Trophoblast cell (in vitro differentiated cells and primary cell): Measurements from ENCODE around the gene DNAJB8.

ENCODE experiments used
- DNase-seq, 2 donors: peaks; one replicate each; pipeline ENCODE4 v3.0.0-alpha.2; 2016
- H2AFZ ChIP-seq: 2 replicates; pipeline ENCODE4 v1.6.1; 2013; ENCODE audit warnings: low read length, moderate library complexity, mild to moderate bottlenecking; ENCODE audit not compliant: insufficient read depth, poor library complexity
- H2AK5ac ChIP-seq: 2 replicates; pipeline ENCODE4 v1.6.1; 2013; ENCODE audit warnings: mild to moderate bottlenecking, low read length
- H2BK120ac ChIP-seq: 2 replicates; pipeline ENCODE4 v1.6.1; 2013; ENCODE audit warnings: low read length, mild to moderate bottlenecking, moderate library complexity; ENCODE audit not compliant: insufficient read depth, poor library complexity
- H2BK12ac ChIP-seq: 2 replicates; pipeline ENCODE4 v1.6.1; 2013; ENCODE audit warnings: mild to moderate bottlenecking, low read length, moderate library complexity
- H2BK5ac ChIP-seq: 2 replicates; pipeline ENCODE4 v1.6.1; 2013; ENCODE audit warnings: low read length, low read depth, moderate library complexity, mild to moderate bottlenecking; ENCODE audit not compliant: poor library complexity
- H3K14ac ChIP-seq: 2 replicates; pipeline ENCODE4 v1.6.1; 2013; ENCODE audit warnings: mild to moderate bottlenecking, low read length
- H3K18ac ChIP-seq: 2 replicates; pipeline ENCODE4 v1.6.1; 2013; ENCODE audit warnings: mild to moderate bottlenecking, low read length
- H3K23ac ChIP-seq: 2 replicates; pipeline ENCODE4 v1.6.1; 2013; ENCODE audit warnings: low read length
- H3K27ac ChIP-seq: 2 replicates; pipeline ENCODE4 v1.5.1; 2013; ENCODE audit warnings: low read depth, mild to moderate bottlenecking, inconsistent platforms, low read length, moderate library complexity
- H3K27me3 ChIP-seq: 2 replicates; pipeline ENCODE4 v1.6.1; 2013; ENCODE audit warnings: inconsistent platforms, mild to moderate bottlenecking, low read length, moderate library complexity; ENCODE audit not compliant: insufficient read depth
- H3K36me3 ChIP-seq, 2 experiments: 1 replicate in 1 of 2; 2 replicates in 1 of 2; pipeline ENCODE4 v1.6.1; 2013; ENCODE audit warnings: low read length in 2 of 2, mild to moderate bottlenecking in 2 of 2, moderate library complexity in 1 of 2; ENCODE audit not compliant: insufficient read depth in 2 of 2, control insufficient read depth in 1 of 2
- H3K4ac ChIP-seq: 2 replicates; pipeline ENCODE4 v1.6.1; 2013; ENCODE audit warnings: low read depth, mild to moderate bottlenecking, low read length, moderate library complexity
- H3K4me1 ChIP-seq, 2 experiments: 1 replicate in 1 of 2; 2 replicates in 1 of 2; pipeline ENCODE4 v1.6.1; 2013; ENCODE audit warnings: low read length in 2 of 2, mild to moderate bottlenecking in 2 of 2, moderate library complexity in 1 of 2; ENCODE audit not compliant: insufficient read depth in 2 of 2, control insufficient read depth in 1 of 2
- H3K4me2 ChIP-seq: 2 replicates; pipeline ENCODE4 v1.6.1; 2013; ENCODE audit warnings: inconsistent platforms, mild to moderate bottlenecking, low read length, moderate library complexity
- H3K4me3 ChIP-seq: 2 replicates; pipeline ENCODE4 v1.5.1; 2013; ENCODE audit warnings: mild to moderate bottlenecking, low read depth, low read length, inconsistent platforms
- H3K79me1 ChIP-seq: one replicate; pipeline ENCODE4 v1.6.1; 2013; ENCODE audit warnings: low read length
- H3K79me2 ChIP-seq: 2 replicates; pipeline ENCODE4 v1.6.1; 2013; ENCODE audit warnings: low read length, mild to moderate bottlenecking; ENCODE audit not compliant: control insufficient read depth, insufficient read depth, poor library complexity
- H3K9ac ChIP-seq: 2 replicates; pipeline ENCODE4 v1.6.1; 2013; ENCODE audit warnings: mild to moderate bottlenecking, low read length
- H3K9me3 ChIP-seq: 2 replicates; pipeline ENCODE4 v1.6.1; 2013; ENCODE audit warnings: low read depth, mild to moderate bottlenecking, control low read depth, inconsistent platforms, low read length; ENCODE audit not compliant: insufficient read depth
- H4K12ac ChIP-seq: 2 replicates; pipeline ENCODE4 v1.6.1; 2013; ENCODE audit warnings: low read depth, mild to moderate bottlenecking, low read length, moderate library complexity
- H4K8ac ChIP-seq: 2 replicates; pipeline ENCODE4 v1.6.1; 2013; ENCODE audit warnings: low read depth, mild to moderate bottlenecking, low read length, moderate library complexity
- H4K91ac ChIP-seq: one replicate; pipeline ENCODE4 v1.6.1; 2013; ENCODE audit warnings: low read depth, mild to moderate bottlenecking, low read length, moderate library complexity
- WGBS: extraction: QIAGEN DNeasy Blood & Tissue Kit; methylation state at CpG from one replicate; pipeline ENCODE4 v1.1.7; 2013; ENCODE audit warnings: missing lambda C conversion rate; ENCODE audit not compliant: insufficient read length, insufficient coverage; ENCODE audit errors: extremely low coverage; 5-methylcytosine and 5-hydroxymethylcytosine counted together

The DNAJB8 gene

DNA sequence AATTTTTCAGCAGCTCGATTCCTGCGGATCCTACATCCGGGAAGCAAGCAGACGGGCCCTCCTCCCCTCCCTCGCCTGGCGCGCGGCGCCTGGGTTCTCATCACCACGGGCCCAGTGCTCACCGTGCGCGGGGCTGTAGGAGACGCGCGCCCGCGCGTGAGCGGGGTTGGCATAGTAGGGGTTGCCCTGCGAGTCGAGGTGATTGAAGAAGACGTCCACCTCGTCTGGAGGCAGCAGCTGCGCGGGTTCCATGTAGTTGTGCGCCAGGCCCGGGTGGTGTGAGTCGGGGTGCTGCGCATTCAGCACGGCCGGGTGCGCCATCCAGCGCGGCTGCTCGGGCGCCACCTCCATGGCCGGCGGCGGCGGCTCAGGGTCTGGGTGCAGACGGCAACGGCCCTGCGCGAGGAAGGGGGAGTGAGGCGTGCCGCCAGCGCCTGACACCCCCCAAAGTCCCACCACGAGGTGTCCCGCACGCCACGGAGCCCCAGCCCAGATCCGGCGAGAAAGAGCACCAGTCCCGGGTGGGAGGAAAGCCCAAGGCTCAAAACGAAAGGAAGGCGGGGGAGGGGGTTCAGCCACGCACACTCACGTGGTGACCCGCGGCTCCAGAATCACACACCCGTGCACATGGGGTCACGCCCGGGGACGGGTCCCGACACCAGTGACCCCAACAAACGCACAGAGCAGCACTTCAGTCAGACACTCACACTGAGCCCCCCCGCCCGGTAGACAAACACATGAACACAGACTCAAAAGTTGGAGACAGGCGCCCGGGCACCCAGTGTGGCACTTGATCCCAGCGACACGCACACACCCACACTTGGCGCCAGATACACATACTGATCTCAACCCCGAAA lies 20.2 kb upstream of the DNAJB8 start:
- DNase-seq: peak in 1 of 2 donors; percentile 58
- peak overlapping the region; percentile 0 for H4K8ac ChIP-seq
- peaks cover 39 to 48% of the 10 kb centered on the region in 2 experiments for H3K36me3 ChIP-seq
- H3K14ac ChIP-seq: peak overlapping the region; percentile 82
- no CpG with 5 or more reads among the region's 75 CpGs for WGBS
- H4K12ac ChIP-seq: peak overlapping the region; percentile 13
- H2AK5ac ChIP-seq: peak overlapping the region; percentile 57
- H3K18ac ChIP-seq: peak overlapping the region; percentile 86
- peak overlapping the region; percentile 13 for H2AFZ ChIP-seq
- H3K27me3 ChIP-seq: no peaks in the 10 kb centered on the region
- peak overlapping the region; percentile 87 for H3K4me2 ChIP-seq
- no peak overlapping the region for H3K23ac ChIP-seq
- H2BK120ac ChIP-seq: peak overlapping the region; percentile 77
- no peaks in the 10 kb centered on the region for H3K9me3 ChIP-seq
- peak overlapping the region; percentile 65 for H4K91ac ChIP-seq
- H2BK12ac ChIP-seq: peak overlapping the region; percentile 0
- peak overlapping the region; percentile 44 for H3K9ac ChIP-seq
- H3K4ac ChIP-seq: peak overlapping the region; percentile 94
- H3K27ac ChIP-seq: peak overlapping the region; percentile 71
- H3K79me2 ChIP-seq: peaks cover 65% of the 10 kb centered on the region
- H3K4me1 ChIP-seq: peaks cover 39 to 48% of the 10 kb centered on the region in 2 experiments
- peak overlapping the region; percentile 79 for H2BK5ac ChIP-seq
- H3K4me3 ChIP-seq: peak overlapping the region; percentile 90
- H3K79me1 ChIP-seq: peaks cover 83% of the 10 kb centered on the region

DNA sequence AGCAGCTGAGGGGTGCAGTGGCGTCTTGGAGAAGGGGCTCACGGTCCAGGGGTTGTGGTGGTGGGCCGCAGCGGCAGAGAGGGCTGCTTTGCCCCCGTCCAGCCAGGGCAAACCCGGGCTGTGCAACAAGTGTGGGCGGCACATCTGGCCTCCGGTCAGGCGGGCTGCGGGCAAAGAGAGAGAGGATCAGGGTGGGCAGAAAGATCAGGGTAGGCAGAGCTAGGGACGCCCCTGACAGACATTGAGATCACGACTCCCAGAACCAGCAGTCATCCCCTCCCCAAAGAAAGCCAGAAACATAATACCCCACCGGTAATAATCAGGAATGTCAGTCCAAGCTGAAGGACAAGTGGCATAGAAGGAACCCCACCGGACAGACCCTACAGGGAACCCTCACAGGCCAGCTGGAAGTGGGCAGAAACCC lies 19.5 kb upstream of the DNAJB8 start:
- no peak for DNase-seq
- Histone ChIP-seq H3K79me1 (peaks cover 76% of the 10 kb centered on the region), H2BK12ac (peak overlapping the region; percentile 51), H3K36me3 (peaks cover 39 to 48% of the 10 kb centered on the region in 2 experiments), H3K27ac (peak overlapping the region; percentile 71), H3K18ac (peak overlapping the region; percentile 86), H3K14ac (peak overlapping the region; percentile 82), H3K9ac (peak overlapping the region; percentile 44), H4K8ac (peak overlapping the region; percentile 33), H3K23ac (no peak overlapping the region), H2AK5ac (no peak overlapping the region), H2BK5ac (peak overlapping the region; percentile 79), H2AFZ (peak overlapping the region; percentile 0), H4K91ac (peak overlapping the region; percentile 23), H2BK120ac (peak overlapping the region; percentile 10), H3K9me3 (no peaks in the 10 kb centered on the region), H4K12ac (no peak overlapping the region), H3K79me2 (peaks cover 58% of the 10 kb centered on the region), H3K4me1 (peaks cover 34 to 41% of the 10 kb centered on the region in 2 experiments), H3K4me2 (peak overlapping the region; percentile 87), H3K27me3 (no peaks in the 10 kb centered on the region), H3K4me3 (peak overlapping the region; percentile 90), H3K4ac (peak overlapping the region; percentile 94)
- WGBS: no CpG with 5 or more reads among the region's 14 CpGs

GRCh38 chr3:128485282-128486204 lies 18.9 kb upstream of the DNAJB8 start:
- peaks cover 53% of the 10 kb centered on the region for H3K79me2 ChIP-seq
- no peaks in the 10 kb centered on the region for H3K9me3 ChIP-seq
- H3K14ac ChIP-seq: peak overlapping the region; percentile 78
- peak overlapping the region; percentile 90 for H3K4me3 ChIP-seq
- DNase-seq: no peak
- H3K18ac ChIP-seq: peak overlapping the region; percentile 85
- peak overlapping the region; percentile 40 for H2BK120ac ChIP-seq
- no peaks in the 10 kb centered on the region for H3K27me3 ChIP-seq
- peaks cover 32 to 42% of the 10 kb centered on the region in 2 experiments for H3K4me1 ChIP-seq
- peak overlapping the region; percentile 24 for H2BK5ac ChIP-seq
- peak overlapping the region; percentile 63 for H3K23ac ChIP-seq
- peak overlapping the region; percentile 6 for H2BK12ac ChIP-seq
- H4K91ac ChIP-seq: peak overlapping the region; percentile 23
- H2AK5ac ChIP-seq: peak overlapping the region; percentile 48
- H4K8ac ChIP-seq: peak overlapping the region; percentile 63
- H3K27ac ChIP-seq: peak overlapping the region; percentile 71
- no peak overlapping the region for H4K12ac ChIP-seq
- H2AFZ ChIP-seq: no peak overlapping the region
- H3K79me1 ChIP-seq: peaks cover 71% of the 10 kb centered on the region
- H3K9ac ChIP-seq: no peak overlapping the region
- H3K4ac ChIP-seq: peak overlapping the region; percentile 94
- H3K36me3 ChIP-seq: peaks cover 45 to 53% of the 10 kb centered on the region in 2 experiments
- peak overlapping the region; percentile 87 for H3K4me2 ChIP-seq
- no CpG with 5 or more reads among the region's 29 CpGs for WGBS
